Type B pancreatic cell (in vitro differentiated cells): ENCODE measurements around the gene MTRR. TPM values are rescaled to one million over a fixed set of nuclear protein-coding genes. Genes with fewer than 3 reads are reported as not detected.

Experiments
- DNase-seq: peaks from one replicate; pipeline ENCODE4 v3.0.0; 2021; ENCODE audit warnings: mixed read lengths; ENCODE audit not compliant: unreplicated experiment; ENCODE audit errors: extremely low spot score
- H3K27ac Mint-ChIP-seq: 2 replicates; pipeline ENCODE4 v1.8.0; 2021; ENCODE audit warnings: mild to moderate bottlenecking, mixed read lengths
- H3K27me3 Mint-ChIP-seq: 2 replicates; pipeline ENCODE4 v1.8.0; 2021; ENCODE audit warnings: mixed read lengths
- H3K36me3 Mint-ChIP-seq: 2 replicates; pipeline ENCODE4 v1.8.0; 2021; ENCODE audit warnings: mixed read lengths
- H3K4me1 Mint-ChIP-seq: one replicate; pipeline ENCODE4 v1.8.0; 2021; ENCODE audit warnings: mixed read lengths; ENCODE audit not compliant: unreplicated experiment
- H3K4me3 Mint-ChIP-seq: 2 replicates; pipeline ENCODE4 v1.8.0; 2021; ENCODE audit warnings: mild to moderate bottlenecking, mixed read lengths
- H3K9me3 Mint-ChIP-seq: 2 replicates; pipeline ENCODE4 v1.8.0; 2021; ENCODE audit warnings: mixed read lengths
- long read RNA-seq: library from polyadenylated mRNA; unstranded; transcript quantifications from one replicate; pipeline ENCODE4 v2.0.0, GENCODE V29; 2020
- total RNA-seq: library from RNA; stranded (reverse); gene quantifications from 2 replicates; pipeline ENCODE4 v1.2.1, GENCODE V29; 2021; ENCODE audit warnings: low replicate concordance
- TF ChIP-seq, protein P1 (sequence below): fragments of 200-600 bp; sonication (generic); conservative IDR thresholded peaks from 2 replicates; pipeline ENCODE4 v1.5.0; 2021; ENCODE audit warnings: antibody characterized with exemption, mild to moderate bottlenecking

Gene MTRR
- 33.7 and 49.3 TPM in 2 replicates for total RNA-seq
- long read RNA-seq, transcript MTRR-202 (15 exons, 3,215 nt) = major isoform, 22 of 68 reads
- long read RNA-seq, transcript MTRR-201 (15 exons, 3,274 nt) = minor isoform, 5 of 68 reads
- long read RNA-seq, partial matches to known transcripts = 13 of 68 reads
- long read RNA-seq, other reads (novel, unspliced or antisense) = 23 of 68 reads

DNA sequence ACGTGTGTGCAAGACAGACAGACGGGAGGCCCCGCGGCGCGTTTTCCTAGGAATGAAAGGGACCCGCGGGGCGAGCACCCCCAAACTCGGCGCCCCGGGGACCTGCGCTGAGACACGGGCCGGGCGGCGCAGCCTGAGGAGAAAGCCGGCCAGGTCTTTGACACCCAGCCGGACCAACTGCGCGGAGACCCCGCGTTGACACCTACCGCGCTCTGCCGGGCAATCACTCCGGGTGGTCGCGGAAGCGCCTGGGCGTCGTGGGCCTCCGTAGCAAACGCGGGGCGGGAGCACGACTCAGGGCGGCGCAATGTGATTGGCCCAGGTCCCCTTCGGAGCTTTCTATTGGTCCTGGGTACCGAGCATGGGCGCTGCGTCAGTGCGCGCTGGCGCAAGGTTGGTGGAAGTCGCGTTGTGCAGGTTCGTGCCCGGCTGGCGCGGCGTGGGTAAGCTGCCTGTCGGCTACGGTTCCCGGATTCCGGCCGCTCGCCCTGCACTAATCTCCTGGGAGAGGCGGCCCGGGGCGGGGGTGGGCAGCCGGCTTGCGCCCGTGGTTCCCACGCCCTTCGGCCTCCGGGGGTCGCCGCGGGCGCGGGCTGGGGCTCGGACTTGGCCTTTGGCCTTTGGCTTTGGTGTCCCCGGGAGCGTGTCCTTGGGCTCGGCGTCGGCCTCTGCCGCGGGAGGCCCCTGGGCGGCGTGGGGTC is at the start of gene MTRR, which contains the start of gene FASTKD3:
MTRR (plus strand) TSS at position 376 of the 701 bp plus-strand sequence. CDS start 1,647 bp downstream, outside the sequence.
FASTKD3 (minus strand) TSS at position 259 of the 701 bp plus-strand sequence. CDS start 948 bp downstream, outside the sequence.
- peak within 1 kb of the TSS; percentile 49 for H3K27ac Mint-ChIP-seq
- TF ChIP-seq, protein P1, sequence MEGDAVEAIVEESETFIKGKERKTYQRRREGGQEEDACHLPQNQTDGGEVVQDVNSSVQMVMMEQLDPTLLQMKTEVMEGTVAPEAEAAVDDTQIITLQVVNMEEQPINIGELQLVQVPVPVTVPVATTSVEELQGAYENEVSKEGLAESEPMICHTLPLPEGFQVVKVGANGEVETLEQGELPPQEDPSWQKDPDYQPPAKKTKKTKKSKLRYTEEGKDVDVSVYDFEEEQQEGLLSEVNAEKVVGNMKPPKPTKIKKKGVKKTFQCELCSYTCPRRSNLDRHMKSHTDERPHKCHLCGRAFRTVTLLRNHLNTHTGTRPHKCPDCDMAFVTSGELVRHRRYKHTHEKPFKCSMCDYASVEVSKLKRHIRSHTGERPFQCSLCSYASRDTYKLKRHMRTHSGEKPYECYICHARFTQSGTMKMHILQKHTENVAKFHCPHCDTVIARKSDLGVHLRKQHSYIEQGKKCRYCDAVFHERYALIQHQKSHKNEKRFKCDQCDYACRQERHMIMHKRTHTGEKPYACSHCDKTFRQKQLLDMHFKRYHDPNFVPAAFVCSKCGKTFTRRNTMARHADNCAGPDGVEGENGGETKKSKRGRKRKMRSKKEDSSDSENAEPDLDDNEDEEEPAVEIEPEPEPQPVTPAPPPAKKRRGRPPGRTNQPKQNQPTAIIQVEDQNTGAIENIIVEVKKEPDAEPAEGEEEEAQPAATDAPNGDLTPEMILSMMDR = no peak
- DNase-seq = peak; percentile 92
- peaks cover 43% of the 10 kb centered on the region for H3K4me1 Mint-ChIP-seq
- peak within 1 kb of the TSS; percentile 95 for H3K4me3 Mint-ChIP-seq
- no peaks in the 10 kb centered on the region for H3K27me3 Mint-ChIP-seq
- H3K36me3 Mint-ChIP-seq = peaks cover 11% of the 10 kb centered on the region
- H3K9me3 Mint-ChIP-seq = no peaks in the 10 kb centered on the region

DNA sequence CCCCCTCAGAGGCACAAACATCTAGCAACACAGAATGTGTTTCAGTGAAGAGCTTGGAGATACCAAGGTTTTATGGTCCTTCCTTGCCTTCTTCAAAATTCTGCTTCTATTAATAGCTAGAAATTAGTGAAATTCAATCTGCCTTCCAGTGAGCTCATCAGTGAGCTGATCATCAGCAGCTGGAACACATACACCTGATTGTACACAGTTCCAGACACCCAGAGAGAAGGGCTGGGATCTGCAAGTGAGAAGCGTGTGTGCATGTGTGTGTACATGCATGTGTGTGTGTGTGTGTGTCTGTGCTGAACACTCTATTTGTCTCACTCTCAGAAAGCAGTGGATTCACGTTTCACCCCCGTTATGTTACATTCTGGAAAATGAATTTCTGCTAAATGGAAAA is 46.5 kb upstream of the MTRR start:
- H3K4me3 Mint-ChIP-seq = no peak overlapping the region
- TF ChIP-seq, protein P1 = no peak
- peaks cover 3% of the 10 kb centered on the region for H3K36me3 Mint-ChIP-seq
- peaks cover 5% of the 10 kb centered on the region for H3K27me3 Mint-ChIP-seq
- H3K27ac Mint-ChIP-seq = no peak overlapping the region
- no peaks in the 10 kb centered on the region for H3K4me1 Mint-ChIP-seq
- H3K9me3 Mint-ChIP-seq = no peaks in the 10 kb centered on the region
- no peak for DNase-seq

DNA sequence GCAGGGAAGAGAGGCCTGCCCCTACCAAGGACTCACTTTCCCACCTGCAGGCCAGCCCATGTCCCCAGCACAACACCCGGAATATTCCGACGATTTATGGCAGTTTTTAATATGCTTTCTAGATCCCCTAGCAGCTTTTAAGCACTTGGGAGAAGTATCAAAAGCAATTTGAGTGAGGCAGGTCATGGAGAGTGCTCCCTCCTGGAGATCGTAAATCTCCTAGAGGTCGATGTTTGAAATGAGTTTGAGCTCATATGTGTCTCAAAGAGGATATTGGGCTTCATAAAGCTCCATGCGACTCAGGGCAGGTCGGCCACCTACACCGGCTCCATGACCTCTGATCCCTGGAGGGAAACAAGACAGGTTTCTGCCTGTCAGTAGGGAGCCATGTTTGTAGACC is 45.4 kb upstream of the MTRR start:
- H3K27me3 Mint-ChIP-seq = peaks cover 5% of the 10 kb centered on the region
- no peak for DNase-seq
- H3K4me1 Mint-ChIP-seq = no peaks in the 10 kb centered on the region
- peaks cover 3% of the 10 kb centered on the region for H3K36me3 Mint-ChIP-seq
- H3K4me3 Mint-ChIP-seq = no peak overlapping the region
- H3K9me3 Mint-ChIP-seq = no peaks in the 10 kb centered on the region
- no peak overlapping the region for H3K27ac Mint-ChIP-seq
- TF ChIP-seq, protein P1 = no peak

DNA sequence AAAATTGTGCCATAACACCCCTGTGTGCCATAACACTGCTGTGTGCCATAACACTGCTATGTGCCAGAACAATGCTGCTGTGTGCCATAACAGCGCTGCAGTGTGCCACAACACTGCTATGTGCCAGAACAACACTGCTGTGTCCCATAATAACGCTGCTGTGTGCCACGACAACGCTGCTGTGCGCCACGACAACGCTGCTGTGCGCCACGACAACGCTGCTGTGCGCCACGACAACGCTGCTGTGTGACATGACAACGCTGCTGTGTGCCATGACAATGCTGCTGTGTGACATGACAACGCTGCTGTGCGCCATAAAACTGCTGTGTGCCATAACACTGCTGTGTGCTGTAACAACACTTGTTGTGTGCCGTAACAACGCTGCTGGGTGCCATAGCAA is 44.0 kb upstream of the MTRR start:
- Mint-ChIP-seq H3K36me3 (no peaks in the 10 kb centered on the region), H3K4me1 (no peaks in the 10 kb centered on the region), H3K27me3 (no peaks in the 10 kb centered on the region), H3K27ac (no peak overlapping the region), H3K4me3 (no peak overlapping the region), H3K9me3 (no peaks in the 10 kb centered on the region)
- TF ChIP-seq, protein P1 = no peak
- DNase-seq = no peak

DNA sequence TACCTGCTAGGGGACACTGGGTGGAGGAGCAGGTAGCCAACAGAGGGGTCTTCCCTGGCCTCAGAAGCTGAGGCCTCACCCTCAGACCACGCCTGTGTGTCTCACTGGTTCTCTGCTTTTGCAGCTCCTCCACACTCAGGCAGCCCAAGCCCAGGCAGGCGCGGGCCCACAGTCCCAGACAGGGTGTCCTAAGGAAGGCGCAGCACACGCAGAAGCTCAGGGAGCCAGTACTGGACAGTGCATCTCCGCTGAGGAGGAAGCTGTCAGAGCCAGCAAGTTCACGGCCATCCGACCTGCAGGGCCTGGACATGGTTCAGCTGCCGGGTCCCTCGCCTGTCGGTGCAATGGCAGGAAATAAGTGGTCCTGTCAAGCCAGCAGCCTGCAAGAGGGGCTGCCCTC is 43.3 kb upstream of the MTRR start:
- no peak for DNase-seq
- TF ChIP-seq, protein P1 = no peak
- Mint-ChIP-seq H3K27ac (no peak overlapping the region), H3K36me3 (no peaks in the 10 kb centered on the region), H3K4me3 (no peak overlapping the region), H3K27me3 (no peaks in the 10 kb centered on the region), H3K9me3 (no peaks in the 10 kb centered on the region), H3K4me1 (no peaks in the 10 kb centered on the region)
